AG08396 (cell line): Measurements from ENCODE around the gene PRKCE.

Experiments
- DNase-seq: peaks from one replicate; pipeline ENCODE4 v3.0.0; 2012; ENCODE audit warnings: low spot score, mixed read lengths

PRKCE gene

DNA sequence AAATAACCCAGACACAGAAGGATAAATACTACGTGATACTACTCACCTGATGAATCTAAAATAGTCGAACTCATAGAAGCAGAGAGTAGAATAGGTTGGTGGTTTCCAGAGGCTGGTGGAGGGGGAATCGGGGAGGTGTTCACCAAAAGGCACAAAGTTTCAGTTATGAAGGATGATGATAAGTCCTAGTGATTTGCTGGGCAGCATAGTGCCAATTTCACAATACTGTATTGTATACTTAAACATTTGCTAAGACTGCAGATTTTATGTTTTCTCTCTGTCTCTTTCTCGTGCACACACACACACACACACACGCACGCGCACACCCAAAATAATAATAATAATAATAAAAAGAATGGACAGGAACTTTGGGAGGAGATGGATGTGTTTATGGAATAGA lies 425.4 kb downstream of the PRKCE start:
- DNase-seq, result no peak

DNA sequence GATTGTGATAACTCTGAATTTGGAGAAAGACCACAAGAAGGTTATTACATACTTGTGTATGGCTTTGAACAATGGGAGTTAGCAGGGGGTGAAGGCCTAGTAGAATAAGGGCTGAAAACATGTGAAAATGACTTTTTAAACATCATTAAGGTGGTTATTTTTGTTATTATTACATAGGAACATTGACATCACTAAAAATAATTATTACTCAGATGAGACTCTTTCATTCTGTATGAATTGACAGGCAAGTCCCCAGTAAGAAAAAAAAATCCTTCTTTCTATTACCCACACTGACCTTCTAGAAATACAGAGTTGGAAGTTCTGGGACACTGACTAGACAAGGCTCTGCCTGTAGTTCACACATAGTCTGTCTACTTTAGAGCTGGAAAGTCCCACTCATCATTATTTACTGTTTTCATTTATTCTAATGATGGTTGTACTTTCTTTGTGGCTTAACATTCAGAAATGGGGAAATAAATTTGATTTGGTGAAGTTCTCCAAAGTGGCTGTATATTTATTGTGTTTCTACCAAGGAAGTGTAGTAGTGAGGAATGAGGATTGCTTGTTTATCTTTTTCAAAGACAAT lies 426.1 kb downstream of the PRKCE start:
- no peak for DNase-seq

DNA sequence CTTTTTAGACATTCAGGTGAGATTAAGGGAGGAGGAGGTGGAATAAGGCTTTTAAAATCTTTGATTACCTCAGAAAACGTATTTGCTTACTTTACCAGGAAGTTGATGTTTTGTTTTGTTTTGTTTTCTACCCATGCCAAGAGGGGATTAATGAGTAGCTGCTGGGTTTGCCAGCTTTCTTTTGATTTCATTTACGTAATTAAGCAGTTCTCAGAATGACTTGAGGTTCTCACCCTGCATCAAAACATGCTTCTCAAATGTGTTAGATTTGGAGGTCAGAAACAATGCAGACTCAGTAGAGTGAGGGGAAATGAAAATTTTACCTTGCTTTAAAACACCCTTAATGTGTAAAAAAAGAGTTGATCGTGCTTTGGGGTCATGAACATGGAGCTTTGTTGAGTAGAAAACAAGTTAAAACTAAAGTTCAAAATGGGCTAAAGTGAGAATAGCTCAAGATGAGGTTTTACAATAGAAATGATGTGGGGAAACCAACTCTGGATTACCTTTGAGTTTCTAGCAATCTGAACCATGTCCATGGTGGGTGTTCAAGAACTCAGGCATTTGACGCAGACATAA lies 428.6 kb downstream of the PRKCE start:
- DNase-seq, result no peak

DNA sequence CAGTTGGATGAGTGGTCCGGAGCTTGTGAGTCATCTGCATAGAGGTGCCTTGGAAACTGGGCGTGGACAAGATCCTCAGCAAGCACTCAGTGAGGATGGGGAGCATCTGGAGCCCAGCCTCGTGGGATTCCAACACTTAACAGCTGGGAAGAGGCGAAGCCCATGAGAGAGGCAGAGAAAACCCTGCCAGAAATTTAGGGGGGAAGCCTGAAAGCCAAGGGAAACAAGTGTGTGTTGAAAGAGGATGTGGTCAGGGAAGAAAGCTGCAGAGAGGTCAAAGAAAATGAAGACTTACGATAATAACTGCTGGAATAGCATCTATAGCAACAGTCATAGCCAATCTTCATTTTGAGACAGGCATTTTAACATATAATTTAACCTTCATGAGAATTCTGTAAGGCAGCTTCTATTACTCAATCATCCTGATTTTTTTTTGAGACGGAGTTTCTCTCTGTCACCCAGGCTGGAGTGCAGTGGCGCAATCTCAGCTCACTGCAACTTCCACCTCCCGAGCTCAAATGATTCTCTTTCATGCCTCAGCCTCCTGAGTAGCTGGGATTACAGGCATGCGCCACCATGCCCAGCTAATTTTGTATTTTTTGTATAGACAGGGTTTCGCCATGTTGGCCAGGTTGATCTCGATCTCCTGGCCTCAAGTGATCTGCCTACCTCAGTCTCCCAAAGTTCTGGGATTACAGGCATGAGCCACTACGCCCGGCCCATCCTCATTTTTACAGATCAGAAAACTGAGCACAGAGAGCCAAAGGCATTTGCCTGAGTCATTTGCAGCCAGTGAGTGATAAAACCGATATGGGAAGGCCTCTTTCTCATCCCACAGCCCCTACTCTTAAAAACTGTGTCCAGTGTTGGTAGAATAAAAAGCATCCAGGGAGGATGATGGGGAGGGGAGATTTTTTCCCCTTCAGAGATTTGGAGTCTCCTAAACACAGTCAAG lies 431.3 kb downstream of the PRKCE start:
- DNase-seq, result peak; percentile 35

DNA sequence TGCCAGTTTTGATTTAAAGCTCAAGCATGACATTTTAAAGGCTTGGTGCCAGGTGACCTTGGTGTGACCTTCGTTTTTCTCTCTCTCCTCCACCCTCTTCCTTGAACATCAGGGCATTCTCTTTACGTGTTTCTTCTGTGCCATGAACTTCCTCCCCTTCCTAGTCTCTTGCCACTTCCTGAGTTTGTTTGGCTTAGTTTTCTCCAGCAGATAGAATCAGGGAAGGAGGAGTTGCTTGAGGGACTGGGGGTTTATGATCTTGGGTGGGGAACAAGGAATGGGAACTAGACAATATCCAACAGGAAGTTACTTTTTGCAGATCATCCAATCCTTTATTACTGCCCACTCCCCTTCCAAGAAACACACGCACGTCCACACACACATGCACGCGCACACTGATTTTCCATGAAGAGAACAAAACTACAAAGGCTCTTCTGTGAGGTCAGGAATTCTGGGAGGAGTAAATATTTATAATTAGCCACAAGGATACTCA lies 435.1 kb downstream of the PRKCE start:
- no peak for DNase-seq

DNA sequence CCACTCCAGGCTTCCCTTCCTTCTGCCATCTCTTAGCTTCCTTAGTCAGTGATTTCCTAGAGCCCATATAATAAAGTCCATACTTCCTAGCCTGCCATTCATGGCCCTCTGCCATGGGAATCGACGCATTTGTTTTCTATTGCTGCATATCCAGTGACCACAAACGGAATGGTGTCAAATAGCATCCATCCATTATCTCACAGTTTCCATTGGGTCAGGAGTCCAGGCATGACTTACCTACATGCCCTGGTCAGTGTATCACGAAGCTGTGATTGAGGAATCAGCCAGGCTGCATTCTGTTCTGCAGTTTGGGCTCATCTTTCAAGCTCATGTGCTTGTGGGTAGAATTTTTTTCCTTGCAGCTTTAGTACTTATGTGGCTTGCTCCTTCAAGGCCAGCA lies 436.0 kb downstream of the PRKCE start:
- DNase-seq, result no peak

DNA sequence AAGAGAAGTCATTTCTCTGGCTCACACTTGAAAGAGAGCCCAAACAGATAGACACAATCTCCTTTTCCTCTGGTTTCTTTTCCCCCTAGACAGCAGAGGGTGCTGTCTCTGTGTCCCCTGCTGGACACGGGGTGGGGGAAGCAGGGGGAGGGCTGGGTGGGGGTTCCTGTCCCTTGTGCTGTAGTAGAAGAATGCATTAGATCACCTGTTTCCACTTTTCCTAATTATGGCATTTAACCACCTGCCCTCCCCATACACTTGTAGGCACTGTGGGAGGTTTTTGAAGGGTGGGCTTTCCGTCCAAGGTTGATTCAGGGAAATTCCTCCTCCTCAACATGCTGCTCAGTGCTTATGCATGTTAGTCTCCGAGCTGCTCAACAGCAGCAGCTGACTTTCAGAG lies 439.5 kb downstream of the PRKCE start:
- no peak for DNase-seq

DNA sequence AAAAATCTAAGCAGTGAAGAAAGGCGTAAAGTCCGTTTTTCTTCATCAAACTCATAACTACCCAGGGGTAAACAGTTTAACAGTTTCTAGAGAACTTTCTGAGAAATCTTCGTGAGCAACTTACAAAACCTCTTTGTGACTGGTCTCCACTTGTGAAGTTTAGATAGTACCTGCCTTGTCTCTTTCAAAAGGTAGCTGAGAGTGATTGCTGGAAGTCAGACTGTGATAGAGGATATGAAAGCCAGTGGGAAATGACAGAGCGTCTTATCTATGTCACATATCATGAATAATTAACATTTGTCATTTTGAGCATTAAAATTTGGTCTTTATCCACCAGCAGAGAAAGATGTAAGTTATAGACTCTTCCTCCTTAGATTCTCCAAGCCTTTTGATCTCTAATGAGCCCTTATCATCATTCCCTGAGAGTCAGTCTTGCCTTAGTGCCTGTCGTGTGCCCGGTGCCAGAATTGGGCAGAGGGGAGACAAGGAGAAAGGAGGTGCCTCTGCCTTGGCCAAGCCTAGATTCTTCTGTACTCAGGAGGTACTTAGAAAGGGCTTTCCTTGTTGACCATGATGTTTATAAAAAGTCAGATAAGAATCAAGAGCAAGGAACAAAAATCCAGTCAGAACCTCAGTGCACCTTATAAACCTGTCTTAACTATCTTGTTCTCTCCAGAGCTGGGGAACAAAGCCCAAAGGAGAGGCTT lies 440.6 kb downstream of the PRKCE start:
- DNase-seq, result no peak

DNA sequence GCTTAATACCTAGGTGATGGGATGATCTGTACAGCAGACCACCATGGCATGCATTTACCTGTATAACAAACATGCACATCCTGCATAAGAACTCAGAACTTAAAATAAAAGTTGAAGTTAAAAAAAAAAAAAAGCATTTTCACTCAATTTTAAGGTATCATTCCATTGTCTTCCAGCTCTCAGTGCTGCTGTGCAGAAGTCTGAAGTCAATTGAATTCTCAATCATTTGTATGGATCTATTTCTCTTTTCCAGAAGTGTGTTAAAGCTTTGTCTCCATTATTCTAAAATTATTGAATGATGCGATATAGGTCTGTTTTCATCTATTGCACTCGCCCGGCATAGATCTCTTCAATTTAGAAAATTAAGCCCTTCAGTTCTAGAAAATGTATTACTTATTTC lies 443.2 kb downstream of the PRKCE start:
- no peak for DNase-seq

DNA sequence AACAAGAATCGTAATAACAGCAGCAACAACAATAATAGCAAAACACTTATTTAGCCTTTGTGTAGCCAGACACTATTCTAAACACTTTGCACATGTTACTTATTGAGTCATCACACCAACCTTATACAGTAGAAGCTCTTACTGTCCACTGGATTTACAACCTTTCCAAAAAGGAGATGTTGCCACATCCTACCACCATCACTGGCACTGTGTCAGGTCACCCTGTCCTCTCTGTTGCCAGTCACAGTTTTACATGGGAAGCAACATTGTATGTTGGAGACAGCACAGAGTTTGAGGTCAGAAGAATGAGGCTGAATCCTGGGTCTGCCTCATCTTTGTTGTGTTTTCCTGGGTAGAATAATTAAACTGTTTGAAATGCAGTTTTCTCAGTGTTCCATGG lies 444.4 kb downstream of the PRKCE start:
- no peak for DNase-seq

DNA sequence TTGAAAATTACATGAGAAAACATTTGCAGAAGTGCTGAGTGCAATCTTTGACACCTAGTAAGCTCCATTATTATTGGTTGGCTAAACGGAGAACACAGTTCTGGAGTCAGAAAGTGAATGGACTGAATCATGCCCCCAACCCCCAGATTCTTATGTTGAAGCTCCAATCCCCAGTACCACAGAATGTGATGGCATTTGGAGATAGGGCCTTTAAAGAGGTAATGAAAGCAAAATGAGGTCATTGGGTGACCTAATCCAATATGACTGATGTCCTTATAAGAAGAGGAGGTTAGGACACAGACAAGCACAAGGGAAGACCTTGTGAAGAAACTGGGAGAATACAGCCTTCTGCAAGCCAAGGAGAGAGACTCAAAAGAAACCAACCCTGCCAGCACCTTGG lies 444.8 kb downstream of the PRKCE start:
- no peak for DNase-seq

DNA sequence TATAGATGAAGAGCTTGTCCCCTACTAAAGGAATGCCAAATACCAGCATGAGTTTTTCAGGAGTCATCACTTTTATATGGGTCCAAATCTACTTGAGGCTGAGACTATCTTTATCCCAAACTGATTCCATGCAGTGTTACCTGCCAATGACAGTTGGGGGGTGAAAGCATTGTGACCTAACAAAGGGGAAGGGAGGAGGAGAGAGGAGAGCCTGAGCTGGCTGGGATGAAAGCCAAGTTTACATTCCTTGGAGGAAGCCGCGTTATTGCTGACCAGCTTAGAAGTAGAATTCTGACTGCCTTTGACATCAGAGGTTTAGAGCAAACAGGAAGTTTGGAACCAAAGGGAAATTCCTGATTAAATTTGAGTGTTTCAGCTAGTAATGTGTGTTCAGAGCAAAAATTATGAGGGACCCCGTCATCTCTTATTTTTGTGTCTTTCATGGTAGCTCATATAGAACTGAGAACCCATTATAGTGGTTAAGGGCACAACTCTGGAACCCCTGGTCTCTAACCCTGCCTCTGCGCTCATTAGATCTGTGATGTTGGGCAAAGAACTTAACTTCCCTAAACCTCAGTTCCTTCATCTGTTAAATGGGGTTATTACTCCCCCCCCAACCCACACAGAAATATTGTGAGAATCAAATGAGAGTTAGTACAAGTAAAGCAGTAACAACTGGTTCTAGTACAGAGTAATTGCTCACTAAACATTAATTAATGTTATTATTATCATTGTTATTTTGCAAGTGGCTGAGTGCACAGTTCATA lies 446.4 kb downstream of the PRKCE start:
- peak; percentile 85 for DNase-seq

DNA sequence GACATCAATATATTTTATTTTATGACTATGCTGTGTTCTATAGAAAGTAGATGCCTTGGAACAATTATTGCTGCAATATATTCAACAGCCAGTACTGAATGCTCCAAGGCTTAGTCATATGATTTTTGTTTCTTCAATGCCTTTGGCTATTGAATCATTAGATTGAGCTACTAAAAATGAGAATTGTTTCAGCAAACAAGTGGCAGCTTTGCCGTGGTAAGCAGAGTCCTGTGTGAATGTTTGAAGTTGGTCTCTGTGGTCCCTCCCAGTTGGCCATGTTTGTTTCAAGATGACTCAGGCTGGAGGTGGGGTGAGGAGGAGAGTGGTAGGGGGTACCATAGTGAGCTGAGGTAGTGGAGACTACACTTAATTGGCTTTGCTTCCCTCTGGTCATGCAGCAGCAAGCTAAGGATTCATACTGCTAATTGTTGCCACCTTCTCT lies 447.2 kb downstream of the PRKCE start:
- DNase-seq, result peak; percentile 45

DNA sequence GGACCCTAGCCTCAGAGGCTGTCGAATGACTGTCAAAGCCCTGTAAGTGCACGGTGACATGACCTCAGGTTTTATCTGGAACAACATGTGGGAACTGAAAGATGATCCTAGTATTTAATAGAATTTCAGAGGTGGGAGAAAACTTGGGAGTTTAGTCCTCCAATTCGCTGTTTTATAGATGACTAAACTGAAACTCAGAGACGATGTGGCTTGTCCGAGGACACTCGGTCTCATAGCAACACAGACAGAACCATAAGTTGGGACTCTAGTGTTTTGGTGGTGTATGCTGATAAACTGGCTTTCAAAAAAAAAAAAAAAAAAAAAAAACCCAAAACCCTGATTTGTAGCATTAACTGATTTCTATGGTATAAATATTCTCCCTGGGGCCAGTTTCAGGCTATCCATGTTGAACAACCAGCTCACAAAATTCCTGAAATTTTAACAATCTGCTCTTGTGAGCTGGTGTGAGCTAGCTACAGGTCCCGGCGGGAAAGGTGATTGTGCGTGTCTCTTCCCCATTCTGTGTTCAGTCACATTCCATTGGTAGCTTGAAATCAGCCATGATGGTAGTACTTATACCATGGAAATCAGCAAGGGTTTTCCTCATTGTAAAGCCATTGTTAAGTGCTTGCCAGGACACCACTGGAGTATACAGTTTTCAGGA lies 450.2 kb downstream of the PRKCE start:
- no peak for DNase-seq

DNA sequence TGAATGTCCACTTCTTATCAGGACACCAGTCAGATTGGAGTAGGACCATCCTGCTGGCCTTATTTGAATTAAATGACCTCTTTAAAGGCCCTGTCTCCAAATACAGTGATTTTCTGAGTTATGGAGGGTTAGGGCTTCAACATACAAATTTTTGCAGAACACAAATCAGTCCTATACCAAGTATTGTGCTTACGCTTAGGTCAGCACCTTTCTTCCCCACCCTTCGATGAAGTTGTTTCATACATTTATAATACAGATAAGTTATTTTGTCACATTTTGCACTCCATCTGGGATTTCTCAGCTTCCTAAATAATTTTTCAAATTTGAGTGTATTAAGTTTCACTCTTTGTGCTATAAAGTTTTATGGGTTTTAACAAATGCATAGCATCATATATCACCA lies 455.2 kb downstream of the PRKCE start:
- DNase-seq, result no peak

DNA sequence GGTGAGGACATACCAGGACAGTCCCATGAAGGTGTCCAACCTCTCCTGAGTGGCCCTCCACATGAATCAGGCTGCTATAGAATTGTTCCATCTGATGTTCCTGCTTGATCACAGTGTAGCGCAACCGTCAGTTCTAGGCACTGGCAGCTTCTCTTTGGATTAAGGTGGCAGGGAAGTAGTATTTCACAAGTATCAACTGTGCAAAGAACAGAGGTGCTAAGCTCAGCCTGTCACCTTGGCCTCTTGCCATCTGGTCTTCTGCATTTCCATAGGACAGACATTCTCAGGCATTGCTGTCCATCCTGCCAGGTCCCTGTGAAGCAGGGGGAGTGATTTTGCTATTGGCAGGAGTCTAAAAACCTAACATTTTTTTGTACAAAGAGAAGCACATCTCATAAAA lies 463.5 kb downstream of the PRKCE start:
- no peak for DNase-seq

DNA sequence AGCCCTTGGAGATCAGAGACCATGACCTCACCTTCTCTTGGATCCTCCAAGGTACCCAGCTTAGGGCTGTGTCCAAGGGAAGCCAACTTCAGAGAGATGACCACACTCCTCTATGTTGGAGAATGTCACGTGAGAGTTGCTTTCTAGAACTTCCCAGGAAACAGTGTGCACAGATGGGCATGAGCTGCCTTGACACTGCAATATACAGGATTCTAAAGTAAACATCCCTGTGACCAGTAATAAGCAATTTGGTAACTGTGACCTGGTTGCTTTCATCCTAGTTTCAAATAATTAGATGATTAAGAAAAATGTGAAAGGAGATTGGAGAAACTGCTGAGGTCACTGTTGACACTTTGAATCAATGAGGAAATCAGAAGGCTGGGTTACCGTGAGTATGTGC lies 464.7 kb downstream of the PRKCE start:
- no peak for DNase-seq

DNA sequence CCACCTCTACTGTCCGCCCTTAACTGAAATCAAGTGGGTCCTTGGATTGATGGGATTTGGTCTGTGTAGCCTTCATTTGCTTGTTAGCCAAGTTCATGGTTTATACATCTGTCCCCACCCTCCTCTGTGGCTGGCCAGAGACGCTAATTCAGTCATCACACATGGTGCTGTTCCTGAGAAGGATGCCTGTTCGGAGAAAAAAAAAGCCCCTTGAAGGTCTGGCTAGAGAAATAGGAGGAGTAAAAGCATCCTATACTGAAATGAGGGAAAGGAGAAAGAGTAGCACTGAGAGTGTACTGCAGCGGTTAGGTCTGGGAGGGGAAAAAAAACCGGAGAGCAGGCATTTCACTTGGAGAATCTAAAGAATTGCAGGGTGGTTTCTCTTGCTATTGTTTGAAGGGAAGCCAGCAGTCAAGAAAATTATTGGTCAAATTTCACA lies 465.1 kb downstream of the PRKCE start:
- DNase-seq, result no peak

DNA sequence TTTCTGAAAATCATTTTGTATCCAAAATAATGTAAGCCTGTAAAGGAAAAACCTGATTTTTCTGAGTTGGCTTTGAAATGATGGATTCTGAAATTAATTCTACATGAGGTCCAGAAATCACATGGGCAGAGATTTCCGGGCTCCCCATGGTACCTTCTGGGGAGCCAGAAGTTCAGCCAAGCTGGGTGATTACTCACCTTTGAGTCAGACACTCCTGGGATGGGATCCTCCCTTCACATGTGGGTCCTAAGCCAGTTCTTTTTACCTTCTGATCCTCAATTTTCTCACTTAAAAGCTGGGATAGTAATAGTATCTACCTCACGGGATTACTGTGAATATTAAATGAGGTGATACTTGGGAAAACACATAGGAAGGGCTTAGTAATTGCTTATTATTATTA lies 465.9 kb downstream of the PRKCE start:
- no peak for DNase-seq

DNA sequence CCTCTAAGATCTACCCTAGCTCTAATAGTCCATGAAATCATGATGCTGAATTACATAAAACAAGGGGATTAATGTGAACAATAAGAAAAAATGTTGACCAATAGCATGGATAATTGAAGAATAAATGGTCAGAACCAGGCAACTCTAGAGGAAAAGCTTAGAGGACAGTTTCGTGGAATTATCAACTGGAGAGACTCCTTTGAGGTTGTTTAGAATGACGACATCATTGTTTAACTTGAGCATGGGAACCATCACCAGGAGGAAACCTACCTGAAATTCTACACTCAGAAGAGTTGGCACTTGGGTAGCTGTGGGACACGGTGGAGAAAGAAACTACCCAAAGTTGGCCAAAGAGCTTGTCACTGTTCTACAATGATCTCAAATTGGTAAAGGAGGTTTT lies 466.5 kb downstream of the PRKCE start:
- DNase-seq, result no peak
